K562 (cell line): ENCODE measurements around the gene MRPS6. TPM values are rescaled to one million over a fixed set of nuclear protein-coding genes. Genes with fewer than 3 reads are reported as not detected.

ENCODE experiments used
- ATAC-seq: fragments of 200-7000 bp; cut with Tn5 transposase; 3 replicates; pipeline ENCODE4 v1.9.1; 2020; ENCODE audit warnings: moderate library complexity
- BruUV-seq: library from RNA; stranded (reverse); fragments of 400-500 nt; replicated peaks from 2 replicates; lab custom pipeline; 2021; lab: Mats Ljungman, UMichigan
- CTCF ChIA-PET: fragments of 300-600 bp; formaldehyde crosslinking; extraction: SDS; loops from one replicate; lab custom pipeline; 2021; ENCODE audit warnings: low intra/inter-chr PET ratio; lab: Yijun Ruan, JAX
- POLR2A ChIA-PET: fragments of 300-600, 350-650 bp; sonication (Branson Sonifier 250); formaldehyde crosslinking; extraction: SDS; loops from one replicate; lab custom pipeline; 2021; ENCODE audit warnings: antibody characterized with exemption, inconsistent platforms; lab: Yijun Ruan, JAX
- DNase-seq, 4 experiments: peaks; one replicate each; pipeline versions ENCODE4 v3.0.0 to v3.0.0-alpha.2; 2011 to 2018; ENCODE audit warnings: low spot score in 3 of 4, mixed read lengths in 3 of 4; ENCODE audit errors: extremely low read depth in 1 of 4
- FAIRE-seq: peaks from 2 replicates; lab custom pipeline; 2011; peaks lifted over from hg19 to GRCh38; lab: Jason Lieb, UNC
- H2AFZ ChIP-seq: 2 replicates; pipeline ENCODE4 v1.6.0; 2011; ENCODE audit warnings: low read depth, low read length, control low read depth, inconsistent platforms
- H3K27ac ChIP-seq: fragments of 200-600 bp; 3 replicates; pipeline ENCODE4 v1.8.0; 2011; ENCODE audit warnings: low read depth, mild to moderate bottlenecking, control low read depth, inconsistent platforms, low read length, moderate library complexity, mixed read lengths; ENCODE audit errors: extremely low read depth
- H3K27me3 ChIP-seq, 2 experiments: fragments of 300-600 bp in 1 of 2; 2 replicates in 1 of 2; 3 replicates in 1 of 2; pipeline versions ENCODE4 v1.6.0 to v1.8.0; 2011; ENCODE audit warnings: inconsistent platforms in 2 of 2, low read length in 2 of 2, mild to moderate bottlenecking in 1 of 2, mixed read lengths in 1 of 2, moderate library complexity in 1 of 2; ENCODE audit not compliant: control insufficient read depth in 2 of 2, insufficient read depth in 2 of 2
- H3K36me3 ChIP-seq: fragments of 300-600 bp; 3 replicates; pipeline ENCODE4 v1.8.0; 2011; ENCODE audit warnings: mild to moderate bottlenecking, low read length, inconsistent platforms; ENCODE audit not compliant: control insufficient read depth, insufficient read depth
- H3K4me1 ChIP-seq, 2 experiments: fragments of 200-600 bp in 1 of 2; replicated peaks in 1 of 2; 2 replicates in 1 of 2; 3 replicates in 1 of 2; pipeline versions ENCODE4 v1.5.1 to v1.8.0; 2011; ENCODE audit warnings: inconsistent platforms in 2 of 2, low read length in 2 of 2, mild to moderate bottlenecking in 1 of 2, mixed read lengths in 1 of 2, moderate library complexity in 1 of 2; ENCODE audit not compliant: control insufficient read depth in 2 of 2, insufficient read depth in 2 of 2
- H3K4me2 ChIP-seq: 2 replicates; pipeline ENCODE4 v1.6.1; 2011; ENCODE audit warnings: low read length, control low read depth, inconsistent platforms, mixed read lengths; ENCODE audit not compliant: insufficient read depth
- H3K4me3 ChIP-seq: fragments of 200-600 bp; sonication (generic), shearing (Covaris generic); 2 replicates; pipeline ENCODE4 v1.5.1; 2016; ENCODE audit warnings: control low read depth, inconsistent platforms
- H3K79me2 ChIP-seq: fragments of 200-600 bp; 3 replicates; pipeline ENCODE4 v1.8.0; 2011; ENCODE audit warnings: low read length, inconsistent platforms; ENCODE audit not compliant: control insufficient read depth, insufficient read depth
- H3K9ac ChIP-seq, 2 experiments: 2 replicates each; pipeline versions ENCODE4 v1.6.0 to v1.6.1; 2011; ENCODE audit warnings: low read depth in 2 of 2, low read length in 2 of 2, control low read depth in 1 of 2, inconsistent platforms in 1 of 2, mild to moderate bottlenecking in 1 of 2, mixed read lengths in 1 of 2; ENCODE audit not compliant: insufficient read depth in 1 of 2
- H3K9me1 ChIP-seq: one replicate; pipeline ENCODE4 v1.6.0; 2011; ENCODE audit warnings: inconsistent platforms, mild to moderate bottlenecking, low read length, moderate library complexity; ENCODE audit not compliant: control insufficient read depth, insufficient read depth
- H3K9me3 ChIP-seq: replicated peaks from 2 replicates; pipeline ENCODE4 v1.5.1; 2011; ENCODE audit warnings: low read depth, low read length, inconsistent platforms; ENCODE audit not compliant: control insufficient read depth, insufficient read depth
- H4K20me1 ChIP-seq: replicated peaks from 2 replicates; pipeline ENCODE4 v1.6.1; 2011; ENCODE audit warnings: low read length, inconsistent platforms, mixed read lengths; ENCODE audit not compliant: control insufficient read depth, insufficient read depth
- ARID1B ChIP-seq: fragments of 450-650 bp; IDR thresholded peaks from 2 replicates; pipeline ENCODE4 v1.6.1; 2016; ENCODE audit warnings: antibody characterized with exemption, mild to moderate bottlenecking, inconsistent platforms
- CBFA2T2 ChIP-seq: fragments of 450-650 bp; conservative IDR thresholded peaks from 2 replicates; pipeline ENCODE4 v1.6.1; 2017; ENCODE audit warnings: mild to moderate bottlenecking
- CBFA2T3 ChIP-seq: fragments of 450-650 bp; IDR thresholded peaks from 2 replicates; pipeline ENCODE4 v1.6.1; 2017
- GABPA ChIP-seq: fragments of 200-800 bp; sonication (Bioruptor generic); conservative IDR thresholded peaks from 2 replicates; pipeline ENCODE4 v1.6.1; 2016; ENCODE audit warnings: low read depth, missing genetic modification characterization, missing compliant biosample characterization
- GATA2 ChIP-seq: sonication (generic); formaldehyde crosslinking; IDR thresholded peaks from 2 replicates; pipeline ENCODE4 v1.4.0; 2020; ENCODE audit warnings: mild to moderate bottlenecking, missing genetic modification reagents
- HOXB6 ChIP-seq: fragments of 250-450 bp; sonication (Bioruptor Pico); IDR thresholded peaks from 2 replicates; pipeline ENCODE4 v1.5.1; 2022; ENCODE audit warnings: mild to moderate bottlenecking, borderline replicate concordance
- SPI1 ChIP-seq: IDR thresholded peaks from 2 replicates; pipeline ENCODE4 v1.6.1; 2011; ENCODE audit warnings: low read depth, low read length, control low read depth, borderline replicate concordance
- TAL1 ChIP-seq: fragments of 450-650 bp; IDR thresholded peaks from 2 replicates; pipeline ENCODE4 v1.6.1; 2016; ENCODE audit warnings: mild to moderate bottlenecking
- TCF3 ChIP-seq: sonication (generic); formaldehyde crosslinking; IDR thresholded peaks from 2 replicates; pipeline ENCODE4 v1.4.0; 2020; ENCODE audit warnings: mild to moderate bottlenecking, missing genetic modification reagents
- TCFL5 ChIP-seq: fragments of 250-450 bp; sonication (Bioruptor Pico); conservative IDR thresholded peaks from 2 replicates; pipeline ENCODE4 v1.6.1; 2021; ENCODE audit warnings: mild to moderate bottlenecking, moderate library complexity, matching md5 sums
- TEAD4 ChIP-seq, 2 experiments: sonication (generic) in 1 of 2; formaldehyde crosslinking in 1 of 2; IDR thresholded peaks; 2 replicates each; pipeline versions ENCODE4 v1.6.1 to v1.8.0; 2012 to 2022; ENCODE audit warnings: borderline replicate concordance in 1 of 2, inconsistent platforms in 1 of 2, low read length in 1 of 2, mild to moderate bottlenecking in 1 of 2, missing genetic modification reagents in 1 of 2
- WGBS: fragments of 100-300 bp; shearing (Covaris generic); methylation state at CpG from one replicate; pipeline ENCODE4 v1.1.6; 2016; ENCODE audit warnings: low coverage, mixed read lengths; ENCODE audit not compliant: insufficient coverage; ENCODE audit errors: missing lambda C conversion rate; 5-methylcytosine and 5-hydroxymethylcytosine counted together
- in situ Hi-C: fragments of 300-500 bp; cut with MboI; formaldehyde crosslinking; loops from 4 replicates; pipeline ENCODE4 v1.15.0; 2018; ENCODE audit warnings: inconsistent platforms, mixed read lengths
- intact Hi-C: fragments of 100-400 bp; cut with micrococcal nuclease; formaldehyde crosslinking; loops from 2 replicates; pipeline ENCODE4 v1.14.2; 2022
- polyA plus RNA-seq, 8 experiments: library from polyadenylated mRNA; depleted of rRNA in 4 of 8; stranded (reverse) in 5 of 8; unstranded in 3 of 8; fragments of >200 nt; fragmentation: Nextera tagmentation in 2 of 8; fragmentation: Illumina TruSeq in 1 of 8; extraction: Ambion mirVana in 2 of 8; extraction: Trizol in 1 of 8; gene quantifications; 2 replicates each; pipeline versions ENCODE4 v1.2.1 to v1.2.3, GENCODE V29; 2011 to 2014; ENCODE audit warnings: inconsistent platforms in 1 of 8, missing spikeins in 1 of 8
- total RNA-seq, 7 experiments: library from RNA; depleted of rRNA in 6 of 7; stranded (reverse); fragments of >200 nt in 6 of 7; fragmentation: Illumina TruSeq in 2 of 7; extraction: Trizol in 2 of 7; gene quantifications; 2 replicates each; pipeline versions ENCODE4 v1.2.1 to v1.2.3, GENCODE V29; 2011 to 2021; ENCODE audit warnings: low replicate concordance in 1 of 7

Gene MRPS6
- total and polyA plus RNA-seq, 9 of the 15 experiments (the other 6 are each of a cell fraction or from before 2014, with no cell fraction given): 26.1 to 72.0 (median 39.3) TPM

DNA sequence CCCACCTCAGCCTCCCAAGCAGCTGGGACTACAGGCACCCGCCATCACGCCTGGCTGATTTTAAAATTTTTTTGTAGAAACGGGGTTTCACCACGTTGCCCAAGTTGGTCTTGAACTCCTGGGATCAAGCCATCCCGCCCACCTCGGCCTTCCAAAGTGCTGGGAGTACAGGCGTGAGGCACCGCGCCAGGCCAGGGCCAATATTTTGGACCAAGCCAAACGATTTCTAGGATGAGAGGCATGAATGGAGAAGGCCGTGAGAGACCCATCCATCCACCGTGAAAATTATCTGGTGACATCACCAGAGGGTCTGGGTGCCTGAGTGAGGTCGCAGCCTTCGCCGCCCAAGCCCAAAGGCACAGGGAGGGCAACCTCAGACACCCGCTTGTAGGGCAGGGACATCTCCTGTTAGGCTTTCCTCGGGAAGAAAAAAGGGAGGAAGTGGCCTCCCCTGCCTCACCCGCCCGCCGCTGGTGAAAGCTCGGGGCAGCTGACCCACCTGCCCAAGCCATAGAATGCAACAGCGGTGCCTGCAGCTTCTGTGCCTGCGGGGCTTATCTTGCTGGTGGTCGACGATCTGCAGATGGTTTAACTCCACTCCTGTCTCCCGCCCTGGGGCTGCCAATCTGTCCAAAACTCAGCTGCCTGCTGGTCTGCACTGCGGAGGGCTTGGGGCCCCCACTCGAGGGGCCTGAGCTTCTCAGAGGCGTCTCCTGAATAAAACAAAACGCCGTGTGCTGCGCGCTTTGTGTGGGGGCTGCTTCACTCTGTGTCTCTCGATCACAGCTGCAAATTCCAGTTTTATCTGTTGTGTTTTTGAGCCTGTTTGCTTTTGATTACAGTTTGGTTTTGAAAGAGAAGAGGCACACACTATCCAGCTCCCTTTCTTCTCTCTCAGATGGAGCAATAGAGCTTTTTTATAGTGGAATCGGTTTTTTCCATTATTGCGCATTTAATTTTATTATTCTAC is 85.8 kb downstream of the MRPS6 start:
- in situ Hi-C loops: no loop called here
- no peaks in the 10 kb centered on the region for H3K36me3 ChIP-seq
- no peaks in the 10 kb centered on the region for H3K9me1 ChIP-seq
- peaks cover 0 to 5% of the 10 kb centered on the region in 2 experiments; a peak in 3 of 5 replicates for H3K4me1 ChIP-seq
- ChIA-PET CTCF (no interaction called here), POLR2A (interaction anchor here (1.6 kb wide), 1 partner anchor 259 kb away, joined by 4 read pairs; no protein-coding TSS in a partner anchor)
- WGBS: 47% methylated on average over 36 of the region's 36 CpGs
- no peak overlapping the region for H3K4me3 ChIP-seq
- no peaks in the 10 kb centered on the region for H3K79me2 ChIP-seq
- BruUV-seq: no TSS peak
- DNase-seq (no peak), FAIRE-seq (peak; percentile 37), ATAC-seq (peak; percentile 26; the same call in 1 of the 3 replicates)
- no peak overlapping the region for H3K27ac ChIP-seq
- H4K20me1 ChIP-seq: no peaks in the 10 kb centered on the region
- peak; percentile 15; the same call in 1 of the 2 replicates for TF ChIP-seq SPI1
- no peak for TF ChIP-seq TCFL5 (CRISPR knock-in tag)
- peak; percentile 50 for TF ChIP-seq TCF3 (CRISPR knock-in tag)
- TF ChIP-seq TEAD4 (IDR thresholded peaks at IDR 0.05; ENCODE audit: low read length): peak; percentile 57
- TF ChIP-seq TEAD4 (CRISPR knock-in tag; IDR thresholded peaks at IDR 0.05; ENCODE audit: borderline replicate concordance): no peak
- peak; percentile 53 for TF ChIP-seq ARID1B
- TF ChIP-seq GATA2: no peak
- TF ChIP-seq TAL1: peak; percentile 54
- TF ChIP-seq HOXB6 (CRISPR knock-in tag): no peak
- peak; percentile 63 for TF ChIP-seq CBFA2T3
- TF ChIP-seq GABPA (tag): no peak
- peak; percentile 41 for TF ChIP-seq CBFA2T2
- no peak overlapping the region for H3K4me2 ChIP-seq
- intact Hi-C loops: no loop called here
- peak overlapping the region; percentile 8; the same call in 1 of the 2 replicates for H2AFZ ChIP-seq
- peak overlapping the region in 1 of 2 experiments; percentile 29; a peak in 1 of 4 replicates for H3K9ac ChIP-seq
- no peaks in the 10 kb centered on the region for H3K27me3 ChIP-seq
- no peaks in the 10 kb centered on the region for H3K9me3 ChIP-seq
